Adrenal gland (tissue), 5 donors: ENCODE data around the gene AP2A1.

Experiments
- CTCF ChIP-seq, 6 experiments: fragments of 450-650 bp in 4 of 6; fragments of 200-600 bp in 2 of 6; sonication (generic) in 1 of 6; IDR thresholded peaks; 1 replicate in 5 of 6; 2 replicates in 1 of 6; pipeline versions ENCODE4 v1.5.1 to v1.8.0; 2016 to 2021; ENCODE audit warnings: antibody characterized with exemption in 6 of 6, mild to moderate bottlenecking in 2 of 6, moderate library complexity in 1 of 6
- POLR2A ChIP-seq, 2 donors: fragments of 450-650 bp; IDR thresholded peaks; one replicate each; pipeline ENCODE4 v1.6.1; 2017; ENCODE audit warnings: antibody characterized with exemption in 2 of 2, mild to moderate bottlenecking in 2 of 2, moderate library complexity in 1 of 2
- donor health status: DM: no; HTN: no; CAD: no.

GRCh38 chr19:49836176-49837008 lies 69.6 kb downstream of the AP2A1 start:
- TF ChIP-seq CTCF (IDR thresholded peaks at IDR 0.05) = no peak
- TF ChIP-seq POLR2A (IDR thresholded peaks at IDR 0.05) = no peak
